HG03097 (cell line): ENCODE data around the gene KCNJ9.
"Not testable (repeated sequence)": the region's sequence is repeated elsewhere in the genome, so short reads cannot be mapped to it uniquely, and the experiment has no call there.

Experiments used
- ATAC-seq: cut with Tn5 transposase; IDR thresholded peaks from one replicate; pipeline ENCODE4 v1.9.1; 2021; ENCODE audit not compliant: unreplicated experiment, low FRiP score

KCNJ9 gene

GRCh38 chr1:160101717-160102522, 20.6 kb downstream of the KCNJ9 start:
- ATAC-seq: no peak

- no peak for ATAC-seq
These were observed 22.5 kb downstream of the KCNJ9 start for GRCh38 chr1:160103658-160104408.

- ATAC-seq: no peak
These were observed 23.1 kb downstream of the KCNJ9 start for GRCh38 chr1:160104486-160104885.

GRCh38 chr1:160105155-160105554, 23.8 kb downstream of the KCNJ9 start:
- ATAC-seq: no peak

- no peak for ATAC-seq
These were observed 26.2 kb downstream of the KCNJ9 start for GRCh38 chr1:160107512-160107911.

- no peak for ATAC-seq
These were observed 27.7 kb downstream of the KCNJ9 start for GRCh38 chr1:160108888-160109662.

- no peak for ATAC-seq
These were observed 28.3 kb downstream of the KCNJ9 start for GRCh38 chr1:160109686-160110085.

- ATAC-seq: not testable (repeated sequence)
These were observed 30.1 kb downstream of the KCNJ9 start for GRCh38 chr1:160111462-160111861.

GRCh38 chr1:160112357-160112756, 31.0 kb downstream of the KCNJ9 start:
- no peak for ATAC-seq

- ATAC-seq: no peak
These were observed 32.1 kb downstream of the KCNJ9 start for GRCh38 chr1:160113407-160113806.

- ATAC-seq: no peak
These were observed 32.7 kb downstream of the KCNJ9 start for GRCh38 chr1:160114085-160114484.

- no peak for ATAC-seq
These were observed 34.4 kb downstream of the KCNJ9 start, which contains the start of gene ATP1A2 for GRCh38 chr1:160115545-160116282. Gene ATP1A2, plus strand, starts transcription at chr1:160115759. Its CDS starts 103 bp downstream, at chr1:160115862.

- no peak for ATAC-seq
These were observed 35.2 kb downstream of the KCNJ9 start for GRCh38 chr1:160116283-160117147.

GRCh38 chr1:160117300-160117699, 36.0 kb downstream of the KCNJ9 start:
- no peak for ATAC-seq

- ATAC-seq: no peak
These were observed 36.4 kb downstream of the KCNJ9 start for GRCh38 chr1:160117709-160118183.

GRCh38 chr1:160118928-160119327, 37.6 kb downstream of the KCNJ9 start:
- no peak for ATAC-seq

GRCh38 chr1:160120797-160121196, 39.5 kb downstream of the KCNJ9 start:
- ATAC-seq: no peak

- ATAC-seq: no peak
These were observed 40.0 kb downstream of the KCNJ9 start for GRCh38 chr1:160121388-160121787.

- no peak for ATAC-seq
These were observed 41.7 kb downstream of the KCNJ9 start for GRCh38 chr1:160122978-160123495.
